Stimulated activated CD4-positive, alpha-beta T cell treated with anti-CD3 and anti-CD28 coated beads, Interleukin-12 subunit alpha, Interleukin-12 subunit beta, amount 100 ng/mL, for 48 hours (primary cell): ENCODE results near the gene ATG5.
"Not testable (repeated sequence)": the region's sequence is repeated elsewhere in the genome, so short reads cannot be mapped to it uniquely, and the experiment has no call there.

ENCODE experiments used
- DNase-seq, 3 donors: peaks; one replicate each; pipeline ENCODE4 v3.0.0-alpha.2; 2020; ENCODE audit warnings: low read depth in 2 of 3, low spot score in 1 of 3

Gene ATG5

DNA sequence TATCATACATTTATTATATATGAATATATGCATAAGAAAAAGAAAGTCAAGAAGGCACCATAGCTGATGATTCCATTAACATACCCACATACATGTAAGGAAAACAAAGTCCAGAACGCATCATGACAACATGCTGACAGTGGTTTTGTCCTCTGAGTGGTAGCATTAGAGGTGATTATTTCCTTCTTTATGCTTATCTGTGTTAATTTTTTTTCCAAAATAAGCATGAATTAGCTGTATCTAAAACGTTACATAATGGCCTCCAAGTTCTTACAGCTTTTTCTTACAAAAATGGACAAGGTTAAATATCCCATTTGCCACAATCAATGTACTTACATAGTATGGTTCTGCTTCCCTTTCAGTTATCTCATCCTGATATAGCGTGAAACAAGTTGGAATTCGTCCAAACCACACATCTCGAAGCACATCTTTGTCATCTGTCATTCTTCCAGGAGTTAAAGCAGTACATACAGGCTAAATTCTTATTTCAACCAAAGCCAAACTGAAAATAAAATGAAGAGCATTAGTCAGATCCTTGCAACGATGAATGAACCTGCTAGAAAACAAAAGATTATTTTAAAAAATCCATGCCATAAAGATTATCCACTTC, 9.7 kb downstream of the ATG5 start:
- DNase-seq: no peak

DNA sequence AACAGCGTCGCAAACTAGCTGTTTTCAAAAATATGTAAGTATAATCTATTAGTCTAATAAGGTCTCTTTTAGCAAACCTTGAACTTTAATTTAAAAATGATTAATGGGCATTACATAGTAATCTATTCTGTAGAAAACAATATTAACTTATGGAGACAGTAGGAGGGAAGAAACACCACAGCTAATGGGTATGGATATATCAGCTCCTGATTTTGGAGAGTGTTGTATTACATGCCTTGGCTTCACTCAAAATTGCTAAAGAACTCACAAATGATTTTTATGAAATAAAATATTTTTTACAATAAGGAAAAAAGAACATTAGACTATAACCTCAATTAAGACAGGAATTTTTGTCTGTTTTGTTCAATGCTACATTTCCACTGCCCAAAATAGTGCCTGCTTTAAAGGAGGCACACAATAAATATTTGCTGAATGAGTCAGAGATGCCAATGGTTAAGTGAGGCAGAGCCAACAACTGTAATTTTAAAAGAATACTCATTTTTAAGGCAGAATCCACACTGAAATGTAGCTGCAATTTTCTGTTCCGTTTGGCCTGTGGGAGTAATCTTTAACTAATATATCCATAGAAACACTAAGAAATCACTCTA, 15.7 kb downstream of the ATG5 start:
- no peak for DNase-seq

DNA sequence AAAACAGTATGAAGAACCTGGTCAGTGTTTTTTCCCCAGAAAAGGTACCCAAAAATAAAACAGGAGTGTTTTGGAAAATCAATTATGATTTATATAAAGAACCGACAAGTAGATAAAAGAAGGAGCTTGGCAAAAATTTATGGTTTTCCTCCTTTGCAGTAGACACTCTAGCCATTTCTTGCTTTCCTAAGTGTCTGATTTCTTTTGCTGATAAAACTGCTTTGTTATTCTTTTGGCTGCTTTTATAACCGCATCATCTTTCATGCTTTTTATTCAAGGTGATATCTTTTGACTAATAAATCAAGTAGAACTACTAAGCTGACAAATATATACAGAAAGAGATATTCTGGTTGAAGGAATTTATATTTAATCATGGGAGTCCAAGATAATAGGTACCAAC, 16.6 kb downstream of the ATG5 start:
- no peak for DNase-seq

DNA sequence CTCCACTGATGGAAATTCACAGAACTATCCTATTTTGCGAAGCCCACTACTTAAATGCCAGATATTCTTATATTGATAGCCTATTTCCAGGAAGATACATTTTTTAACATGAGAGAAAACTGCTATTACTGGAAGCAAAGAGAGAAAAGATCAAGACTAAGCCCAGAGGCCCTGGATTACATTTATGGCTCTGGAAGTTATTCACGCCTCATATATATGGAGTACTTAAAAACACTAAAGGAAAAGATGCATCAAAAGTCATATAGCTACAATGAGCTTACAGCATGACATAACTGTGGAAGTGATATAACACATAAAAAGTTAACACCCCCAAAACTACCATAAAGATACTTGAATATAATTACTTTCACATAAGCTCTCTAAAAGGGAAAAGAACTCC, 19.8 kb downstream of the ATG5 start:
- no peak for DNase-seq

- peak in 1 of 3 donors; percentile 9 for DNase-seq
Observed at GRCh38 chr6:106300944-106301343, 24.6 kb downstream of the ATG5 start.

- no peak for DNase-seq
Observed at GRCh38 chr6:106300020-106300780, 25.4 kb downstream of the ATG5 start.

DNA sequence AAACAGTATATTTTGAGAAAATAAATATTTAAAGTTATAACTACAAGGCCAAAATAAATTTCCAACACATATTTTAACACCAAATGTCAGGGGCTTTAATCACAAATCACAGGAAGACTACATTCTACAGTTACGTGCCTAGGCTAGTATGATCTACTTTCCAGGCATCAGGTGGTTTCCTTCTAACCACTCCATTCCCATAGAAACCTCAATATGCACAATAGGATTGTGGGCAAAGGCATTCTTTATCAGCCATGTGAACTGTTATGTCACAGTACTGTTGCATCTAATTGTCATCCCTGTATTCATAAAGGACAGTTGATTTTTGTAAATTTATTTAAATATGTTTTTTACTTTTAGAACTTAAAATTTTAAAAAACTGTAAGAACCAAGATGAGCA, 32.4 kb downstream of the ATG5 start:
- no peak for DNase-seq

DNA sequence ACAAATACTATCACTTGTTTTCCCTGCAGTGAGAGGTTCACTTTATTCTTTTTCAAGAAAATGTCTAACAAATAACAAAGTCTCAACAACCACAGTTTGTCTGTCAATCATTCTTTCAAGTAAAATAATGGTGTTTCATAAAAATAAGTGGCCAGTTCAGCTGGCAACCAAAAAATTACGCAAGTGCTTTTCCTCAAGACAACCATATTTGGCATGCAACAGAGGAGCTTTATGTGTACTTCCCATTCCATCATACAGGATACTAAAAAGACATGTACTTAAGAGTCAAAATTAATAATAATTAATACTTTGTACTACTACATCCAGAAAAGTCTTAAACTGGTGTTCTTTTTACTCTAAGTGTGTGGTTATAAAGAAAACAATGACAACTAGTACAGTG, 34.6 kb downstream of the ATG5 start:
- no peak for DNase-seq

DNA sequence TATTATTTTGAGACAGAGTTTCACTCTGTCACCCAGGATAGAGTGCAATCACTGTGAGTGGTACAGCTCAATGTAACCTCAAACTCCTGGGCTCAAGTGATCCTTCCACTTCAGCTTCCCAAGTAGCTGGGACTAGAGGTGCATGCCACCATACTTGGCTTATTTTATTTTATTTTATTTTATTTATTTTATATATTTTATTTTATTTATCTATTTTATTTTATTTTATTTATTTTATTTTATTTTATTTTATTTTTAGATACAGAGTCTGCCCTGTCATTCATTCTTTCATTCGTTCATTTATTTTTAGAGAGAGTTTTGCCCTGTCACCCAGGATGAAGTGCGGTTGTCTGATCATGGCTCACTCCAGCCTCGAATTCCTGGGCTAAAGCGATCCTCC, 35.5 kb downstream of the ATG5 start:
- no peak for DNase-seq

- no peak for DNase-seq
Observed at GRCh38 chr6:106287215-106287614, 38.3 kb downstream of the ATG5 start.

DNA sequence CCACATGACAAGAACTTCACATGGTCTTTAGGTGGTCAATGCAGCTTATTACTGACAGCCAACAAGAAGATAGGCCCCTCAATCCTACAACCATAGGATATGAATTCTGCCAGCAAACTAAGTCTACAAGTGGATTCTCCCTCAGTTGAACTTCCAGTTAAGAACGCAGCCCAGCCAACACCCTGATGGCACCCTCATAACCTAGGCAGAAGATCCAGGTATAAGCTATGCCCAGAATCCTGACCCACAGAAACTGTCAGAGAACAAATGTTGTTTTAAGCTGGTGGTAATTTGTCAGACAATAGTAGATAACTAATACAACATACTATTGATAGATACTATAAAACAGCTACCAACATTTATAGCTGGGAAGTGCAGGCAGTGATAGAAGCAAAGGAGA, 38.8 kb downstream of the ATG5 start:
- DNase-seq: no peak

- no peak for DNase-seq
Observed at GRCh38 chr6:106283481-106283880, 42.1 kb downstream of the ATG5 start.

GRCh38 chr6:106281661-106282060, 43.9 kb downstream of the ATG5 start:
- no peak for DNase-seq

- DNase-seq: no peak
Observed at GRCh38 chr6:106281088-106281487, 44.5 kb downstream of the ATG5 start.

GRCh38 chr6:106279179-106279578, 46.4 kb downstream of the ATG5 start:
- DNase-seq: no peak

GRCh38 chr6:106275692-106276091, 49.9 kb downstream of the ATG5 start:
- no peak for DNase-seq

GRCh38 chr6:106273087-106273486, 52.5 kb downstream of the ATG5 start:
- DNase-seq: no peak

- no peak for DNase-seq
Observed at GRCh38 chr6:106272287-106272686, 53.3 kb downstream of the ATG5 start.

DNA sequence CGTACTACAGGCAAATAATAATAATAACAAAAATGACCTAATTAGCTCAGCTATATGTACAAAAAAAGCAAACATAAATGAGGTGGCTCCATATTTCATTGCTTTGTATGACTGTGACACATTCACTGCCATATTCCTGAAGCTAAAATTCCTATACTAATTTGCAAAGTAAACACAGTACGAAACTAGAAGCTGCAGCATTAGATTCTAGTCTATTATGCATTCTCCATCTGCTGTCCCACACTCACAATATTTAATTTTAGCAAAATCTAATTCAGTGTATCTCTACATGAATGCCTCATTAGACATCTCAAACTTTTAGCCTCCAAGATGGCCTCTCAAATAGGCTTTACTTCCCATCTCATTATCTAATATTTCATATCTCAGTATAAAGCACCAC, 55.1 kb downstream of the ATG5 start:
- no peak for DNase-seq

- not testable (repeated sequence) for DNase-seq
Observed at GRCh38 chr6:106269268-106269919, 56.2 kb downstream of the ATG5 start.

GRCh38 chr6:106268500-106268899, 57.1 kb downstream of the ATG5 start:
- DNase-seq: not testable (repeated sequence)

DNA sequence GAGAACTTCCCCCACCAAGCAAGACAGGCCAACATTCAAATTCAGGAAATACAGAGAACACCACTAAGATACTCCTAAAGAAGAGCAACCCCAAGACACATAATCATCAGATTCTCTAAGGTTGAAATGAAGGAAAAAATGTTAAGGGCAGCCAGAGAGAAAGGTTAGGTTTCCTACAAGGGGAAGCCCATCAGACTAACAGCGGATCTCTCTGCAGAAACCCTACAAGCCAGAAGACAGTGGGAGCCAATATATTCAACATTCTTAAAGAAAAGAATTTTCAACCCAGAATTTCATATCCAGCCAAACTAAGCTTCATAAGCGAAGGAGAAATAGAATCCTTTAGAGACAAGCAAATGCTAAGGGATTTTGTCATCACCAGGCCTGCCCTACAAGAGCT, 61.1 kb downstream of the ATG5 start:
- not testable (repeated sequence) for DNase-seq
